ENCODE data around the gene CEBPG.

CEBPG gene

GRCh38 chr19:33383720-33384292, 10.3 kb downstream of the CEBPG start:
- no peak for ATAC-seq
- no peak for TF ChIP-seq CSDC2 (CRISPR knock-in tag; IDR thresholded peaks at IDR 0.05)
- no peak for TF ChIP-seq ESRRG (CRISPR knock-in tag; IDR thresholded peaks at IDR 0.05)
- no peak for TF ChIP-seq TSHZ2 (CRISPR knock-in tag; IDR thresholded peaks at IDR 0.05)
- TF ChIP-seq ZFP30 (CRISPR knock-in tag; IDR thresholded peaks at IDR 0.05): no peak
- TF ChIP-seq ZFP3 (CRISPR knock-in tag; IDR thresholded peaks at IDR 0.05): no peak
- no peak for TF ChIP-seq OSR1 (CRISPR knock-in tag; IDR thresholded peaks at IDR 0.05)
- TF ChIP-seq TCF4 (CRISPR knock-in tag; IDR thresholded peaks at IDR 0.05; ENCODE audit: borderline replicate concordance): no peak
- TF ChIP-seq RARB (CRISPR knock-in tag; IDR thresholded peaks at IDR 0.05): no peak
- no peak for TF ChIP-seq PPARA (CRISPR knock-in tag; IDR thresholded peaks at IDR 0.05; ENCODE audit: borderline replicate concordance)
- no peak for TF ChIP-seq POU6F1 (CRISPR knock-in tag; IDR thresholded peaks at IDR 0.05; ENCODE audit: borderline replicate concordance, low read depth)
- TF ChIP-seq ZC3H10 (CRISPR knock-in tag; IDR thresholded peaks at IDR 0.05): no peak
- TF ChIP-seq BACH2 (CRISPR knock-in tag; IDR thresholded peaks at IDR 0.05; ENCODE audit: borderline replicate concordance): no peak
- no peak for TF ChIP-seq ZNF8 (CRISPR knock-in tag; IDR thresholded peaks at IDR 0.05)
- TF ChIP-seq TOX (CRISPR knock-in tag; IDR thresholded peaks at IDR 0.05; ENCODE audit: borderline replicate concordance): no peak
- TF ChIP-seq CREB5 (CRISPR knock-in tag; IDR thresholded peaks at IDR 0.05; ENCODE audit: low read depth): no peak
- TF ChIP-seq SNAI2 (CRISPR knock-in tag; IDR thresholded peaks at IDR 0.05): no peak
- no peak for TF ChIP-seq PATZ1 (CRISPR knock-in tag; IDR thresholded peaks at IDR 0.05; ENCODE audit: borderline replicate concordance)
- TF ChIP-seq CSRNP3 (CRISPR knock-in tag; IDR thresholded peaks at IDR 0.05): no peak
- TF ChIP-seq ARNTL (CRISPR knock-in tag; IDR thresholded peaks at IDR 0.05; ENCODE audit: borderline replicate concordance, low read depth): no peak

- TF ChIP-seq CREB5 (CRISPR knock-in tag; IDR thresholded peaks at IDR 0.05; ENCODE audit: low read depth): no peak
- ATAC-seq: no peak
Measured at GRCh38 chr19:33384983-33385382, 11.5 kb downstream of the CEBPG start.

GRCh38 chr19:33385956-33386355, 12.4 kb downstream of the CEBPG start:
- ATAC-seq: no peak
- TF ChIP-seq ZNF8 (CRISPR knock-in tag; IDR thresholded peaks at IDR 0.05): no peak
- no peak for TF ChIP-seq BACH2 (CRISPR knock-in tag; IDR thresholded peaks at IDR 0.05; ENCODE audit: borderline replicate concordance)
- TF ChIP-seq ISL1 (CRISPR knock-in tag; IDR thresholded peaks at IDR 0.05): no peak
- no peak for TF ChIP-seq CSDC2 (CRISPR knock-in tag; IDR thresholded peaks at IDR 0.05)
- TF ChIP-seq PPARA (CRISPR knock-in tag; IDR thresholded peaks at IDR 0.05; ENCODE audit: borderline replicate concordance): no peak
- TF ChIP-seq ZFP30 (CRISPR knock-in tag; IDR thresholded peaks at IDR 0.05): no peak
- TF ChIP-seq CSRNP3 (CRISPR knock-in tag; IDR thresholded peaks at IDR 0.05): no peak
- no peak for TF ChIP-seq ZNF70 (CRISPR knock-in tag; IDR thresholded peaks at IDR 0.05)
- no peak for TF ChIP-seq CREB5 (CRISPR knock-in tag; IDR thresholded peaks at IDR 0.05; ENCODE audit: low read depth)
- TF ChIP-seq TOX (CRISPR knock-in tag; IDR thresholded peaks at IDR 0.05; ENCODE audit: borderline replicate concordance): no peak
- TF ChIP-seq ARNTL (CRISPR knock-in tag; IDR thresholded peaks at IDR 0.05; ENCODE audit: borderline replicate concordance, low read depth): no peak
- TF ChIP-seq ZC3H10 (CRISPR knock-in tag; IDR thresholded peaks at IDR 0.05): no peak
- TF ChIP-seq ZNF565 (CRISPR knock-in tag; conservative IDR thresholded peaks at IDR 0.05; ENCODE audit: low read depth): no peak

Measured in SK-N-SH treated with all-trans-retinoic acid at 6 μM for 48 hours (cell line).